Suprapubic skin (tissue), 4 donors: ENCODE measurements around the gene PPP1R36. TPM values are rescaled to one million over a fixed set of nuclear protein-coding genes. Genes with fewer than 3 reads are reported as not detected.
"Not testable (repeated sequence)": the region's sequence is repeated elsewhere in the genome, so short reads cannot be mapped to it uniquely, and the experiment has no call there.

Source experiments
- DNase-seq, 2 donors: peaks; one replicate each; pipeline ENCODE4 v3.0.0-alpha.2; 2019; ENCODE audit warnings: low spot score in 2 of 2
- H3K27ac ChIP-seq: fragments of 200-600 bp; sonication (generic); one replicate; pipeline ENCODE4 v1.5.1; 2019
- H3K27me3 ChIP-seq: fragments of 200-600 bp; sonication (generic); one replicate; pipeline ENCODE4 v1.5.1; 2019
- H3K36me3 ChIP-seq: fragments of 200-600 bp; sonication (generic); one replicate; pipeline ENCODE4 v1.5.1; 2019
- H3K4me1 ChIP-seq: fragments of 200-600 bp; sonication (generic); one replicate; pipeline ENCODE4 v1.5.1; 2019
- H3K4me3 ChIP-seq: fragments of 200-600 bp; sonication (generic); one replicate; pipeline ENCODE4 v1.5.1; 2019; ENCODE audit warnings: mild to moderate bottlenecking
- H3K9me3 ChIP-seq: fragments of 200-600 bp; sonication (generic); one replicate; pipeline ENCODE4 v1.5.1; 2019
- CTCF ChIP-seq, 2 donors: fragments of 200-600 bp in 1 of 2; fragments of 450-650 bp in 1 of 2; sonication (generic) in 1 of 2; IDR thresholded peaks; one replicate each; pipeline ENCODE4 v1.5.1; 2016 to 2019; ENCODE audit warnings: antibody characterized with exemption in 2 of 2, mild to moderate bottlenecking in 1 of 2, moderate library complexity in 1 of 2
- EP300 ChIP-seq: sonication (generic); formaldehyde crosslinking; IDR thresholded peaks from one replicate; pipeline ENCODE4 v1.6.1; 2017; ENCODE audit warnings: antibody characterized with exemption
- POLR2A ChIP-seq, 2 donors: fragments of 450-650 bp; IDR thresholded peaks; one replicate each; pipeline ENCODE4 v1.6.1; 2017; ENCODE audit warnings: antibody characterized with exemption in 2 of 2, mild to moderate bottlenecking in 2 of 2, moderate library complexity in 2 of 2
- POLR2AphosphoS5 ChIP-seq, 3 donors: sonication (generic); formaldehyde crosslinking; IDR thresholded peaks; one replicate each; pipeline ENCODE4 v1.6.1; 2017; ENCODE audit warnings: antibody characterized with exemption in 3 of 3
- WGBS: methylation state at CpG from one replicate; pipeline ENCODE4 v1.1.5; 2018; 5-methylcytosine and 5-hydroxymethylcytosine counted together
- total RNA-seq, 4 donors: library from RNA; depleted of rRNA; stranded (reverse); fragments of >200 nt; gene quantifications; one replicate each; pipeline ENCODE4 v1.1.0, GENCODE V29; 2016

Gene PPP1R36
- total RNA-seq, 4 donors from 2014 or later: 0.72 to 2.7 (median 1.5) TPM; not detected in 1

- no peak overlapping the region for H3K4me3 ChIP-seq
- DNase-seq: no peak
- no peaks in the 10 kb centered on the region for H3K9me3 ChIP-seq
- no peaks in the 10 kb centered on the region for H3K36me3 ChIP-seq
- no peak overlapping the region for H3K27ac ChIP-seq
- H3K27me3 ChIP-seq: no peaks in the 10 kb centered on the region
- TF ChIP-seq CTCF (IDR thresholded peaks at IDR 0.05): no peak
- no peak for TF ChIP-seq POLR2AphosphoS5 (IDR thresholded peaks at IDR 0.05)
- no peak for TF ChIP-seq POLR2A (IDR thresholded peaks at IDR 0.05)
- no peak for TF ChIP-seq EP300
- H3K4me1 ChIP-seq: peaks cover 13% of the 10 kb centered on the region
These were observed 12.7 kb downstream of the PPP1R36 start for GRCh38 chr14:64562436-64562835.

- no peaks in the 10 kb centered on the region for H3K27me3 ChIP-seq
- DNase-seq: no peak
- H3K36me3 ChIP-seq: no peaks in the 10 kb centered on the region
- TF ChIP-seq POLR2A (IDR thresholded peaks at IDR 0.05) (no peak), EP300 (no peak), CTCF (IDR thresholded peaks at IDR 0.05) (no peak), POLR2AphosphoS5 (IDR thresholded peaks at IDR 0.05) (no peak)
- H3K27ac ChIP-seq: no peak overlapping the region
- H3K9me3 ChIP-seq: no peaks in the 10 kb centered on the region
- H3K4me1 ChIP-seq: peaks cover 23% of the 10 kb centered on the region
- no peak overlapping the region for H3K4me3 ChIP-seq
- WGBS: 80% methylated on average over 6 of the region's 6 CpGs
These were observed 13.9 kb downstream of the PPP1R36 start for GRCh38 chr14:64563696-64564095.

GRCh38 chr14:64566651-64567122 is 16.9 kb downstream of the PPP1R36 start:
- H3K27me3 ChIP-seq: no peaks in the 10 kb centered on the region
- H3K9me3 ChIP-seq: no peaks in the 10 kb centered on the region
- 45% methylated on average over 5 of the region's 5 CpGs for WGBS
- DNase-seq: no peak
- no peak overlapping the region for H3K4me3 ChIP-seq
- H3K36me3 ChIP-seq: no peaks in the 10 kb centered on the region
- peak overlapping the region; percentile 29 for H3K27ac ChIP-seq
- TF ChIP-seq EP300 (no peak), POLR2A (IDR thresholded peaks at IDR 0.05) (no peak), POLR2AphosphoS5 (IDR thresholded peaks at IDR 0.05) (no peak), CTCF (IDR thresholded peaks at IDR 0.05) (no peak)
- H3K4me1 ChIP-seq: peaks cover 40% of the 10 kb centered on the region

DNA sequence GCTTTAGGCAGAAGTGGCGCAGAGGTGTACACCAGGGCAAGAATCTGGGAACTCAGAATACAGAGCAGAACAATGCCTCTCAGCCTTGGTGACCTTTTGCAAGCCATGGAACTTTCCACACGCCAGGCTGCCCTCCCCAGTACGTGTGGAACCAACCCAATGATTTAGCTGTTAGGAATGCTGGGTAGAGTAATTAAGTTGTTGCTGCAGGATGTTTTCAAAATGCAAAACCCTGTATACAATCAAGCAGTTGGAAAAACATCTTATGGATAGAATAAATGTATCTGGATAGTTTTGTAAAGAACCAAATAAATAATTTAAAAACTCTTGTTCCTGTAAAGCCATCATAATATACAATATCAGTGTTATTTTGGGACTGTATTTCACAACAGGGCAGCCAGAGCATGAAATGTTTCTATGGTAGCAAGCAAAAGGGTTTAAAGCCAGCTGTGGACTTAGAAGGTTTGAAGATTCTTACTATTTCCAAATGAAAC is 19.4 kb downstream of the PPP1R36 start:
- Histone ChIP-seq H3K36me3 (no peaks in the 10 kb centered on the region), H3K9me3 (no peaks in the 10 kb centered on the region), H3K4me3 (no peak overlapping the region), H3K4me1 (peaks cover 51% of the 10 kb centered on the region), H3K27ac (peak overlapping the region; percentile 43), H3K27me3 (no peaks in the 10 kb centered on the region)
- WGBS: 22% methylated on average over 3 of the region's 3 CpGs
- TF ChIP-seq POLR2AphosphoS5 (IDR thresholded peaks at IDR 0.05) (peak in 1 of 3 donors; percentile 82), CTCF (IDR thresholded peaks at IDR 0.05) (no peak), POLR2A (IDR thresholded peaks at IDR 0.05) (no peak)
- peak in 1 of 2 donors; percentile 73 for DNase-seq

DNA sequence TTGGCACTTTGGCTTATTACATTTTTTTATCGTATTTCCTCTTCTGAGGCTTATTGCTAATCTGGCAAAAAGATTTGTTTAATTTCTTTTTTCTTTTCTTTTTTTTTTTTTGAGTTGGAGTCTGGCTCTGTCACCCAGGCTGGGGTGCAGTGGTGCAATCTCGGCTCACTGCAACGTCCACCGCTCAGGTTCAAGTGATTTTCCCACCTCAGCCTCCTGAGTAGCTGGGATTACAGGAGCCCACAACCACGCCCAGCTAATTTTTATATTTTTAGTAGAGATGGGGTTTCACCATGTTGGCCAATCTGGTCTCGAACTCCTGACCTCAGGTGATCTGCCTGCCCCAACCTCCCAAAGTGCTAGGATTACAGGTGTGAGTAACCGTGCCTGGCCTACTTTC is 19.9 kb downstream of the PPP1R36 start:
- H3K9me3 ChIP-seq, DNase-seq, H3K27me3 ChIP-seq, H3K4me3 ChIP-seq, H3K36me3 ChIP-seq: not testable (repeated sequence)
- peak overlapping the region; percentile 43 for H3K27ac ChIP-seq
- WGBS: 39% methylated on average over 7 of the region's 7 CpGs
- H3K4me1 ChIP-seq: peaks cover 51% of the 10 kb centered on the region
